Measurements from ENCODE around the gene HACD2.

DNA sequence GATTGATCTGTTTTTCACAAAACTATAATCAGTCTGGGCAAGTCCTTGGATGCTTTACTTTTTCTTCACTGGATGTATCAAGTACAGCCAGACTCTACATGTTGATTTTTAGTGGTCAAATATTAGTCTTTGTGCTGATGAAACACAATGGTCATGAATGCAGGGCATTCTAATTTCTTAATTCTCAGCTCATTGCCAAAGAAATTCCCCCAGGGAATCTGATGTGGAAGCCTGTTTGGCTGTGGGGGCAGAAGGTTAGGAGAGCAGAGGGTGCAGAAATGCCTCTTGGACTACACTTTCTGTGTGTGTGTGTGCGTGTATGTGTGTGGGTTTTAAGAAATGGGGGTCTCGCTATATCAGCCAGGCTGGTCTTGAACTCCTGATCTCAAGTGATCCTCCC, 48.7 kb upstream of the HACD2 start:
- TF ChIP-seq, protein P1, sequence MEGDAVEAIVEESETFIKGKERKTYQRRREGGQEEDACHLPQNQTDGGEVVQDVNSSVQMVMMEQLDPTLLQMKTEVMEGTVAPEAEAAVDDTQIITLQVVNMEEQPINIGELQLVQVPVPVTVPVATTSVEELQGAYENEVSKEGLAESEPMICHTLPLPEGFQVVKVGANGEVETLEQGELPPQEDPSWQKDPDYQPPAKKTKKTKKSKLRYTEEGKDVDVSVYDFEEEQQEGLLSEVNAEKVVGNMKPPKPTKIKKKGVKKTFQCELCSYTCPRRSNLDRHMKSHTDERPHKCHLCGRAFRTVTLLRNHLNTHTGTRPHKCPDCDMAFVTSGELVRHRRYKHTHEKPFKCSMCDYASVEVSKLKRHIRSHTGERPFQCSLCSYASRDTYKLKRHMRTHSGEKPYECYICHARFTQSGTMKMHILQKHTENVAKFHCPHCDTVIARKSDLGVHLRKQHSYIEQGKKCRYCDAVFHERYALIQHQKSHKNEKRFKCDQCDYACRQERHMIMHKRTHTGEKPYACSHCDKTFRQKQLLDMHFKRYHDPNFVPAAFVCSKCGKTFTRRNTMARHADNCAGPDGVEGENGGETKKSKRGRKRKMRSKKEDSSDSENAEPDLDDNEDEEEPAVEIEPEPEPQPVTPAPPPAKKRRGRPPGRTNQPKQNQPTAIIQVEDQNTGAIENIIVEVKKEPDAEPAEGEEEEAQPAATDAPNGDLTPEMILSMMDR (IDR thresholded peaks at IDR 0.05; ENCODE audit: low read length), result no peak
- no peak for TF ChIP-seq EZH2 (optimal IDR thresholded peaks at IDR 0.05; ENCODE audit: low read depth, low read length)
